Stimulated activated CD8-positive, alpha-beta memory T cell treated with anti-CD3 and anti-CD28 coated beads, Interleukin-2, amount 100 ng/mL, for 1 hour (primary cell): ENCODE results near the gene COQ10B.

Source experiments
- DNase-seq, 2 donors: peaks; one replicate each; pipeline ENCODE4 v3.0.0-alpha.2; 2020; ENCODE audit warnings: low read depth in 2 of 2

The COQ10B gene

DNA sequence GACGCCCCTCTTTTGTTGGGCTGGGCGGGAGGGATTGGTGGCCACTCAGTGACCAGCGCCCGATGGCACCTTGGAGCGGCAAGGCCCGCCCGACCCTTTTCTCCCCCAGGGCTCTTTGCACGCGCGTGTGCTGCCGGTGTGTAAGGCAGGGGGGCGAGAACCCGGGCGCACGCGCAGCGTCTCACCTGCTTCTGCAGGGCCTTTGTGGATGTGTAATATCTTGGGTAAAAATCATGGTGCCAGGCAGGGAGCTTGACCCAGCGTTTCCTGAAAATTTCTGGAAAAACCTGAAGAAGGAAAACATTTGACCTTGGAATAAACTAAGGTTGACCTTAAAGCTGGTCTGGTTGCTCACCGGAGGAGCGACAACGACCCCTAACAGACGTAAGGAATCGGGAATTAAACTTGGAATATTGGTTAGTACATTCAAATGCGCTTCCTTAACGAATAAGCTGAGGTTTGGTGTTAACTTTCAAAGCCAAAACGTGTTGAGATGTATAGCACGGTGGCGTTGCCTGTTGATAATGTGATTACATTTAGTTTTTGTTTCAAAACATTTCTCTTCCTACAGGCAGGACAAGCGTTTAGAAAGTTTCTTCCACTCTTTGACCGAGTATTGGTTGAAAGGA, 47.3 kb downstream of the COQ10B start:
- DNase-seq, result no peak

DNA sequence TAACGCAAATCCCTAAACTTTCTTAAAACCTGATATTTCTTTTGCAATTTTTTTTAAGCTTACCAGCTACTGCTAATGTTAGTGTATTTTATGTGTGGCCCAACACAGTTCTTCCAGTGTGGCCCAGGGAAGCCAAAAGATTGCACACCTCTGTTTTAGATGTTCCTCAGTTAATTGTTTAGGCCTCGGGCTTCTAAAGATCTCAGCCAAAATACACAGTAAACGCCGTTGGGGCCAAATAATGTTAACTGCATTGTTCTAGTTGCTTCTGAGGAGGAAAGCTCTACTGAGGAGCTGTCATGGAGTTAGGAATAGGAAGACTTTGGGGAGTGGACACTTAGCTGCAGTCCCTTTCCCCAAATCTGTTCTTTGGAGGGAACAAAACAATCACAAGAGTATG, 48.8 kb downstream of the COQ10B start:
- no peak for DNase-seq

DNA sequence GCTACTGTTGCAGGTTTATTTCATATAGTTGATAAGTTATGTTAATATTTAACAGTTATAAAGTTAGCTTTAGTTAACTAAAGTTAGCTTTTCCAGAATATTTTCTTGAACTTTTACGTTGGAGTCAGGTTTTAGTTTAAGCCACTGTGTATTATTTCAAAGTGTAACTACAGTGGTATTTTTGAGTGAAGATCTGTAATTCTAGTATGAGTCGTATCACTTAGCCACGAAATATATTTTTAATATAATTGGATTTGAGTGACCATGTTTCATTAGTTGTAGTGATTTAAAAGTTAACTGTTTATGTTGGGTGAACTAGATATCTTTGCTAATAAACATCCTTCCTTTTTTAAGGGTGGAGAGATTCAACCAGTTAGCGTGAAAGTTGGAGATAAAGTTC, 49.3 kb downstream of the COQ10B start:
- DNase-seq, result no peak

DNA sequence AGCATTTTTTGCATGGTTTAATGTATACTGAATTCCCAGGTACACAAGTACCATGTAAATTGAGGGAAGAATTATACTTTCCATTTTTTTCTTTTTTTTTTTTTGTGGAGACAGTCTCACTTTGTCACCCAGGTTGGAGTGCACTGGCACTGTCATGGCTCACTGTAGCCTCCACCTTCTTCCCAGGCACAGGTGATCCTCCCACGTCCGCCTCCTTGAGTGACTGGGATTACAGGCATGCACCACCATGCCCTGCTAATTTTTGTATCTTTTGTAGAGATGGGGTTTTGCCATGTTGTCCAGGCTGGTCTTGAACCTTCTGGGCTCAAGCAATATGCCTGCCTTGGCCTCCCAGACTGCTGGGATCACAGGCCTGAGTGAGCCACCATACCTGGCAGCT, 50.6 kb downstream of the COQ10B start:
- no peak for DNase-seq

DNA sequence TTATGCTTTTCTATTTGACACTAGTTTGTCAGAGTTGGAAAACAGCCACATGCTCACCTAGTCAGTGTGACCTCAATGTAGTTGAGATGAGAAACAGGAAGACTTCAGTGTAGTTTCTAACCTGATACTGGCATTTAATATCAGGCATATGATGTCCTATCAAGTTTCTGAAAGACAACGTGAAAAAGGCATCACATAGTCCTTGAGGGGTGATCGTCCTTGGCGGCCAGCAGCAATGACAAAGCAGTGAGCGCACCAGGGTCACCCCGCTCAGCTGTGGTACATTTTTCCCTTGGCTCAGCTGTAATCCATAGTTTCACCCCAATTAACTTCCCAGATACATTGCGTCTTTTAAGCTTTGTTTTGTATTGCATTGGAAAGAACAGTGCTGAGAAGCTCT, 51.2 kb downstream of the COQ10B start:
- DNase-seq, result no peak

DNA sequence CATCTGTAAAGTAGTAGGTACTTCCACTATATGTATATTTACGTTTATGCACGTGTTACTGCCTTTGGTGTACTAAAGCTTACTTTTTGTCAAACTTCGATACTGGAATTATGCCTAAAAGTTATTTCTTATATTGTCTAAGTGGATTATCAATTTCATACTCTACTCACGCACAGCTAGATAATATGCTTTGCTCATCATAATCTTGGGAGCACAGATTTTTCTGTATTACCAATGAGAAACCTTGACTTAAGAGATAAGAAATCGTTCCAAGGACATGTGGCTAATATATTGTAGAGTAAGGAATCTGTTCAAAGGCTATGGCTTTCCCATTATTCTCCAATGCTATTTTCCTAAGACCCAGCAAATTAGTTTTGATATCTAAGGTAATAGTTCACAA, 53.3 kb downstream of the COQ10B start:
- no peak for DNase-seq

DNA sequence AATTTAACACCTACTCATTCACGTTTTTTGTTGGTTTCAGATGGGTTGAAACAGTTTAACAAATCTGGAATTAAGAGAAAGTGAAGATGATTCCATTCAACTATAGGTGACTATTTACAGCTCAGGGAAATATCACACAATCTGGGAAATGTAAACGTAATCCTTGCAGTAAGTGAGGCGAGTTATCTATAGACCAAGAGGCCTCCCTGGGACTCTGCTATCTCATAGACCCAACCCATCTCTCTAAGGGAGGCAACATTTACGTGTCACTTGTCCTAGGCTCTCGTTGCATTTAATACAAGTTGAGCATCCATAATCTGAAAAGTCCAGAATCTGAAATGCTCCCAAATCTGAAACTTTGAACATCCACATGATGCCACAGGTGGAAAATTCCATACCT, 60.6 kb downstream of the COQ10B start:
- no peak for DNase-seq

DNA sequence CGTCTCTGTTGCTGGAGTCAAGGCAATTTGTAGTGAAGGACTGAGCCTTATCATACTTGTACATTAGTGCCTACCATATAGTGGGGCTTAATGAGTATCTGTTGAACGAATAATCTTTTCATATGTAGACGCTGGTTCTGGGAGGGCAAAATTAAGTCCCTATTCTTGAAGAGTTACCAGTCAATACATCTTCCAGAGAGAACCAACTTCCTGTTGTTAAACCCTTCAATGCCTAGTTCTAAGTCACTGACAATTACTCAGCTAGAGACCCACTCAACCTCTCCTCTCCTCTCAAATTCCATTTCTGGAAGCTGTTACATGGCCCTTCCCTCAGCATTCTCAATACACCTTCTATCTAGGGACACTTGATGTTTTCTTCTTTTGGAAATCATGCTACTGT, 61.4 kb downstream of the COQ10B start:
- DNase-seq, result no peak

DNA sequence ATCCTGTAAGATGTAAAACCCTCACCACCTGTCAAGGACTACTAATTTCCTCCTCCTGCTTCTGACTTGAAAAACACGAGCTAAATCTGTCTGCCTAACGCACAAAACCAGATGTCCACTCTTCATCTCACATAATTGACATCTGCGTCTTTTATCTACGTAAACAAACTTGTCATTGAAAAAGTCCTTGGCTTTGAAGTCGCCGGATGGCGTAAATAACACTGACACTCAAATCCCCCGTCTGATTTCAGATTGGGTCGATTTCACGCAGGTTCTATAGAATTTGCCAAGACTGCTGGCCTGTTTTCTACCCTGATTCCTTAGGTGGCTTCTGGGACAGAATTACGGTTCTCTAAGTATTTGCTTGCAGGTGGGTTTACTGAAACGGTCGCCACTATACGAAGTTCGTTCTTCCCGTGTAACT, 62.0 kb downstream of the COQ10B start:
- no peak for DNase-seq

DNA sequence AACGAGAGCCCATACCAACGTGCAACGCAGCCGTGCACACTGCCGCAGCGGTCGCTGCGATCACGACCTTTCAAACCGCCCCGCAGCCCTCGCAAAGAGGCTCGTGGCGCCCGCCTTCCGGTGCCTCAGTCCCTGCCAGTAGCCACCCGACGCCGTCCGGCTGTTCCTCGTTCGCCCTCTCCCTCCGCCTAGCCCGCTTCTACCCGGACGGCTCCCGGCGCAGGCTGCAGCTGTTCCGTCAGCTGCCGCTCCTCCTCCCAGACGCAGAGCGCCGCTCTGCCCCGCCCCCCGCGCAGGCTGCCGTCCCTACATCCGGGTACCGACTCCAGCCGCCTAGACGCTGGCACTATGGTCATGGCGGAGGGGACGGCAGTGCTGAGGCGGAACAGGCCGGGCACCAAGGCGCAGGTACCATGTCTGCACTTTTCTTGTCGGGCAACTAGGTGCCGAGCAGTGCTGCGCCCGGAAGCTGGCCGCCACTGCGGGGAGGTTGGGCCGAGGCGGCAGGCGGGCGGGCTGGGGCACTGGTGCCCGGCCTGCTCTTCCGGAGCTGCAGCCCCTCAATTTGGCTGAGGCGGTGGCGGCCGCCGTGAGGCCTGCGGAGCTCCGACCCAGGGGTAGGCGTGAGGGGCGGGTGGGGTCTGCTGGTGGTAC, 62.5 kb downstream of the COQ10B start, which contains the start of gene MOB4:
MOB4 (plus strand) TSS at position 328 of the 654 bp plus-strand sequence; CDS start at position 349, 21 bp downstream.
- peak; percentile 89 to 91 for DNase-seq

DNA sequence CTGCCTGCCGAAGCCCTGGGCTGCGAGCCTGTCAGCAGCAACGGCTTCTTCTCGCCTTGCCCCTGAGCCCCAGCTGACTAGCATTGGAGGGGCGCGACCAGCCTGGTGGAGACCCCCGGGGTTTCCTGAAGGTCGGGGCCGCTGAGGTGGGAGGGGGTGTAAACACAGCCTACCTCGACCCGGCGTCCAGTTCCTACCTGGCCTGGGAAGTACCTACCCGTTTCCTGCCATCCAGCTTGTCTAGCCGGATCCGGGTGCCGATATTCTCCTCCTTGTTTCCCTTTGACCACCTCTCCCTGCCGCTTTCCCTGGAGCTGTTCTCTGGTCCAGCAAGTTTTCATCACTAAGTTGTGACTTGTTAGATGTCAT, 63.0 kb downstream of the COQ10B start:
- DNase-seq, result no peak

DNA sequence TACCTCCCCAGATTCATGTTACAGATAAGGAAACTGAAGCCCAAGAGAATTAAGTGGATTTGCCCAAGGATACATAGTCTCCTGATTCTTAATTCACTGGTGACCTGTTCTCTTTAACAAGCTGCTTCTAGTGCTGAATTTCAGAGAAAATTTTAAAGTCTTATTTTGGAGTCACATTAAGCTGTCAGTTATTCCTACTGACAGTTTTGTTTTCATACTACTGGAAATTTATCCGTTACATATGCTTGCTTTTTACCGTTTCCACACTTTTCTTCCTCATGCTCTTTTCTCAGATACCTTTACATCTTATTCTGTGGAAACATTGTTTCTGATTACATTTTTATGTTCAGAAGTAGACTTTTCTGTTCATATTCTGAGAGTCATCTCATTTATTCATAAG, 63.8 kb downstream of the COQ10B start:
- no peak for DNase-seq
